Breast epithelium (tissue), 3 donors: ENCODE results near the gene FOXE1.

Experiments
- CTCF ChIP-seq, 3 donors: fragments of 450-650 bp; IDR thresholded peaks; one replicate each; pipeline ENCODE4 v1.5.1; 2016 to 2017; ENCODE audit warnings: antibody characterized with exemption in 3 of 3, mild to moderate bottlenecking in 3 of 3, moderate library complexity in 3 of 3
- POLR2A ChIP-seq: fragments of 450-650 bp; IDR thresholded peaks from one replicate; pipeline ENCODE4 v1.6.1; 2016; ENCODE audit warnings: antibody characterized with exemption, mild to moderate bottlenecking, moderate library complexity
- POLR2AphosphoS5 ChIP-seq, 3 donors: sonication (generic); formaldehyde crosslinking; IDR thresholded peaks; one replicate each; pipeline ENCODE4 v1.6.1; 2017; ENCODE audit warnings: antibody characterized with exemption in 3 of 3

GRCh38 chr9:97851446-97851883 lies 1.6 kb upstream of the FOXE1 start:
- TF ChIP-seq POLR2A = no peak
- TF ChIP-seq CTCF (IDR thresholded peaks at IDR 0.05) = no peak
- no peak for TF ChIP-seq POLR2AphosphoS5 (IDR thresholded peaks at IDR 0.05)
